Pons (tissue), 1 donor: ENCODE results near the gene DNAH12.
"Not testable (repeated sequence)": the region's sequence is repeated elsewhere in the genome, so short reads cannot be mapped to it uniquely, and the experiment has no call there.

Source experiments
- DNase-seq: peaks from one replicate; pipeline ENCODE4 v3.0.0-alpha.2; 2016; ENCODE audit warnings: low spot score

The DNAH12 gene

DNA sequence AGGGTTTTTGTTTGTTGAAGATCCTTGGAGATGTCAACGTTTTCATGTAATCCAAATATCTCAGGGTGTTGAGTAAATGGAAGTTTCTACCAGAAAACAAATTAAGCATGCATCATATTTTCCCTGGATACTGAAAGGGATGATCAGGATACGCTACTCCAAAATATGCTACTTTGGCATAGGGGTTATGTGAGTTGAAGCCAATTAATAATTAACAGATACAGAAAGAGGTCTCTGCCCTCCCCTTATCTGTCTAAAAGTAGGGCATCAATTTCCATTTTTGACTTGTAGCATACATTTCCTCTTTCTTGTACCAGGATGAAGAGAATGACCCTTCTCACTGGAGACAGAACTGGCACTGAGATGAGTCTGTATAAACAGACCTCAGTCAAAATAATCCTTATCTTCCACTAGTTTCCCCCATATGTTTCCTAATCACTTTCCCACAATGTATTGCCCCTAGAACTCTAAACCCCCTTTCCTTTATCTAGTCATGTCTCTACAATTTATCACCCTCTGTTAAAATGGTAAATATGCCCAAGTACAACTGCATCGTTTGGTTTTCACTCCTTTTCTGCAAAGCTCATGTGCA, 234.3 kb downstream of the DNAH12 start:
- no peak for DNase-seq

DNA sequence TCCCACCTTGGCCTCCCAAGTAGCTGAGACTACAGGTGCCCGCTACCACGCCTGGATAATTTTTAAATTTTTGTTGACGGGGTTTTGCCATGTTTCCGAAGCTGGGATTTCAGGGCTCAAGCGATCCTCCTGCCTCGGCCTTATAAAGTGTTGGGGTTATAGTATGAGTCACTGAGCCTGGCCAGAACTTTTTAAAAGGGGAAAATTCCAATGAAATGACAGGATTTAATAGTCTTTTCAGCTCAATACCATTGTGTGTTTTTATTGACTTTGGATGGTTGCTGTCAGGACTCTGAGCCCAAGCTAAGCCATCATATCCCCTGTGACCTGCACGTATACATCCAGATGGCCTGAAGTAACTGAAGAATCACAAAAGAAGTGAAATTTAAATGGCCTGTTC, 240.6 kb downstream of the DNAH12 start:
- not testable (repeated sequence) for DNase-seq

DNA sequence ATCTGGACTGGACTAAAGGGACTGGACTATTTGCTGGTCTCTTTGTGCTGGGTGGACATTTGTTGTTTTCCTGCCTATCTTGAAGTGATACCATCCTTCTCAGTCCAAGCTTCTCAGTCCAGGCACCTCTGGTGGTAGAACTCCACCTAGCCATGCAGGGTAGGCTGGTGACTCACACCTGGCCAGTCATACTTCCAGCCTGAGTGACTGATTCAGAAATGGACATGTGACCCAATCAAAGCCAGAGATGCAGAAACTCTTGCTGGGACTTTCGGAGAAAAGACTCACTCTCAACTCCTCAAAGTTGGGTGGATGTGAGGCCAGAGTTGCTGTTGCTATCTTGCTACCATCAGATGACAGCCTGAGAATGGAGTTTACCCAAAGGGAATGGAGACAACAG, 246.1 kb downstream of the DNAH12 start:
- no peak for DNase-seq

DNA sequence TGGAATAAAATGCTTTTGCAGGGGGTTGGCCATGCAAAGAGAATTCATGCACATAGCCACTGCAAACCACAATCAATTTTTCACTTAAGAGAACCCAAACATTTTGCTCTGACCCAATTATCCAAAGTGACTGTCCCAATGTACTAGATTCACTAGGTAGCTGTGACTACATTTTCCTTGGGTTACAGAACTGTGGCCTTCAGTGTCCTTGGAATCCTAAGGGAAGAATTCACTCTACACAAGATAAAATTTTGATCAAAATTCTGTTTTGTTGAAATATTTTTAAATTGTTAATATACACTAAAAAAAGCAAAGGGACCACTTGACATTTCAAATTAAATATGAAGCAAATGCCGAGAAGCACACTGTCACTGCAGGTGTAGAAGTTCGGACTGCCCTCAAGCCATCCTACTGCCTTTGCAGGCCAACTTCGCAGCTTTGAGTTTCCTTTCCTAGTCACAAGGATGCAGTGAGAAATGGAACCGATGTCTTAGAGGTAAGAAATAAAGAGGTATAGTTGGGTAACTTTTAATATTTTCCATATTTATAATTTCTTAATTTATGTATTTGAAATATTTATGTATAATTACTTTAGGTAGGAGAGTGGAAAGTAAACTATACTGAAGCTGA, 251.1 kb downstream of the DNAH12 start:
- no peak for DNase-seq

DNA sequence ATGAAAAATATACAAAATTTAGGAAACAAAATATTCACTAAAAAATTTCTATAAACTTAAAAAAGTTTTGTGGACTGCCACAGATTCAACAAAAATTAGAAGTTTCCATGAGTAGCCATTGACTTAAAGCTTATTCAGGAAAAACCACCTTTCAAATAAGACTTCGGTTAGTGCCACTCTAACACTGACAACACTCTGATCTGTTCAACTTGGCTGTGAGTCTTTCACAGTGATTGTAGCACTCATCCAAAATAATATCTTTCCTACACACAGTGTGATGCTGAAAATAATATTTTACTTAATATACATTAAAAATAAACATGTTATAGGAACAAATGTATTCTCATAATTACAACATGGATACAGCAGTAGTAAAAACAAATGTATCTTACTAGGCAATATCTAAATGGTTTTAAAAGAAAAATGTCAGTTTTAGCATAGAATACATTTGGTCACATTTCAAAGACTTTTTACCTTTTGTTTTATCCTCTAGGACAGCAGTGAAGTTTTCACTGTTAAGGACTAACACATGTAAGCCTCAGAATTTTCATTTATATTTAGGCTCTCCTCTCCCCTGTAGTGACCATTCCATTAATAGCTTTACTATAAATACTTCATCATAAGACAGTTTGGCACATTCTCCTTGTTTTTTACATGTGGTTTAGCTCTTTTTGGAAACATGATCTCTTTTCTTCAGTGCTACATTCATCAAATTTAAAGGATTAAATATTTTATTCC, 251.8 kb downstream of the DNAH12 start, which contains the start of gene ASB14:
Gene ASB14 (minus strand): TSS at position 527 of the 738 bp plus-strand sequence. CDS start 652 bp downstream, outside the sequence.
- no peak for DNase-seq

DNA sequence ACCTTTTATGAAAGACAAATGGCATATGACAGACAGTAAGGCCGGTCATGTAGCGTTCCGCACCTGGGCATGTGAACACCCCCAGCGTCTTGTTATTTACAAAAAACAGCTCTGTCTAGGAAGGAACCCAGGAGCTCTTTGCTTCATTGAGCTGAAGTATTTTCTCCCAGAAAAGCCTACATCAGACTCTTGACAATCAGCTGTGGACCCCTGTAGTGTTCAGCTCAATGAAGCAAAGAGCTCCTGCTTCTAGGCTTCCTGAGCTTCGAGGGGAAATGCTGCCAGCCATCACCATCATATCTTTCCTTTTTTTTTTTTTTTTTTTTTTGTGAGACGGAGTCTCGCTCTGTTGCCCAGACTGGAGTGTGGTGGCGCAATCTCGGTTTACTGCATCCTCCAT, 255.7 kb downstream of the DNAH12 start:
- no peak for DNase-seq

DNA sequence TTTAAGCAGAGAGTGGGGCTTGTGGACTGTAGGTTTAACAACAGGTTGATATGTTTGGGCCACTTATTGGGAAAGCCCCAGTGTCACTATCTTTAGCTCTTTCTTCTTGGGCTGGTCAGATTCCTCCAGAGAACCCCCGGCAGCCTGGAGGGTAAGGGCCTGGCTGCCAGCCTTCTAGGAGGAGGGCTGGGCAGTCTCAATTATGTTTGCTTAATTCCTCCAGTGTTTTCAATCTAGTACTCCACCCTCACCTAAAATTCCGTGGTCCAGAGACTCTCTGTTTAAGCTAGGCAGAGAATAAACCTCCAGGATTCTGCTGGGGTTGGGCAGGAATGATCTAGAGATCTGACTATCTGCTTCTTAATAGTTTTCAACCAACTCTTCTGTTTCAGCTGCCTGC, 256.9 kb downstream of the DNAH12 start:
- no peak for DNase-seq

DNA sequence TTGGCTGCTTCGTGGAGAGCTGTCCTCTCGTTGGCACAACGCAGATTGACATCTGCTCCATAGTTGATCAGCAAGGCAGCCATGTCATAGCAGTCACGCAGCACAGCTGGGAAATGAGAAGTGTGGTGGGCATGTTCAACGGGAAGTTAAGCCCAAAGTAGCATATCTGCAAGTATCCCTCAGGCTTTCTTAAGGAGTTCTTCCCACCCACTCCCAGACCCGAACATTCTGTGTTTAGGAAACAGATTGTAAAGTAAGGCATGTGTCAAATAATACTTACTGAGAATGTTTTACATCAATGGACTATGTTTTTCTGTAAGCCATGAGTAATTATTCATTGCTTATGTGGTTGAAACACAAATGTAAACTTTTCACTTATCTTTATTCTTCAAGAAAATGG, 260.8 kb downstream of the DNAH12 start:
- no peak for DNase-seq

DNA sequence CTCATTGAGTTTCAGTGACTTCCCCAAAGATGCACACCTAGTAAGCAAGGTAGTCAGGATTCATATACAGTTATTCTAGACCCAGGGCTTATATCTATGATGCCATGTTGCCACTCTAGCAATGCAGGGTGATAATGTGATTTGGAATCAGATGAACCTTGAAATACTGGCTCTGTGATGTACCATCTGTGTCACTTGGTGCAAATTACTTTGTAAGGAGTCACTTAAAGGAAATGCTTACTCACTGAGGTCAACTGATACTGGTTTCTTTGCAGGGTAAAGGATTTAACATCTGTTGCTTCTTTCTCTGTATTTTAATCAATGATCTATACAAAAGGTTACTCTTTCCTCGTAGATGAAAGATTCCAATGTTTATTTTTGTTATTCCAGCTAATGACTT, 262.4 kb downstream of the DNAH12 start:
- no peak for DNase-seq

DNA sequence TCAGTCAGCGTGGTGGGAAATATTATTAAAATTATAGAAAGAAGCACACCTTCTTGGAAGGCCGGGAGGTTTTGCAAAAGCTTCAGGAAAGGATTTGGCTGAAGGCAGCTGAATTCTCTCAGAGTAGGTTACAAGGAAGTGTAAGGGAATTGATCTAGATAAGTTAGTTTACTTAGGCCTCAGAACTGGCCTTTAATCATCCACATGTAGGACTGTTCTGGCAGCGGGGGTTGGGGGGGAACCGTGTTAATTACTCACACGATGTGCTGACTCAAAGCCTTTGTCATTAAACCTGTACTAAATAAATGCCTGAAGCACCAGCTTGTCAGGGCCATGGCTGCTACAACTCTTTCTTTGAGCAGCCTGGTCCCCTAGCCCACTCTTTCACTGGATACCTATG, 264.5 kb downstream of the DNAH12 start:
- DNase-seq, result no peak

DNA sequence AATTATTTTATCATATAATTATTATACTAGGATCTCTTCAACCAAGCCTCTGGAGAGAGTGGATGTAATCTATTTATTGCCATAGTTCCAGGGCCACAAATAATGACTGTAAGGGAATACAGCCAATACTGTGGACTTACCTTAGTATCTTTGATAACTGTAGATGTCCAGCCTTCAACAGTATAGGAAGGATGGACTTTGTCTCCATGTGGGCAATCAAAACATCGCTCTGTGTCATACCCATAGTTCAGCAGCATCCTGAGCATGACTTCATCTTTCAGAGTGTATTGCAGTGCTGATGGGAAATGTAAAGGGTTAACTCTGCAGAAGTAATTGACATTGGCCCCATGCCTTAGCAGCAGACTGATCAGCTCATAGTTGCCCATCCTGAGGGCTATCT, 265.9 kb downstream of the DNAH12 start:
- no peak for DNase-seq

DNA sequence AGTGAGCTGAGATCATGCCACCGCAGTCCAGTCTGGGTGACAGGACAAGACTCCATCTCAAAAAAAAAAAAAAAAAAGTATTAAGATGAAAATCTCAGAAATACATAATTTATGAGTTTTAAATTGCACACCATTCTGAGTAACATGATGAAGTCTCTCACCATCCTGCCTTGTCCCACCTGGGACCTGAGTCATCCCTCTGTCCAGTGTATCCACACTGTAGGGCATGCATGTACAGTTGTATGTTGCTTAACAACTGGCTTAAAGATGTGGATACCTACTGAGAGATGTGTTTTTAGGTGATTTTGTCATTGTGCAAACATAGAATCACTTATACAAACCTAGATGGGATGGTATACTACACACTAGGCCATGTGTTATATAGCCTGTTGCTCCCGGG, 268.8 kb downstream of the DNAH12 start:
- DNase-seq, result no peak

DNA sequence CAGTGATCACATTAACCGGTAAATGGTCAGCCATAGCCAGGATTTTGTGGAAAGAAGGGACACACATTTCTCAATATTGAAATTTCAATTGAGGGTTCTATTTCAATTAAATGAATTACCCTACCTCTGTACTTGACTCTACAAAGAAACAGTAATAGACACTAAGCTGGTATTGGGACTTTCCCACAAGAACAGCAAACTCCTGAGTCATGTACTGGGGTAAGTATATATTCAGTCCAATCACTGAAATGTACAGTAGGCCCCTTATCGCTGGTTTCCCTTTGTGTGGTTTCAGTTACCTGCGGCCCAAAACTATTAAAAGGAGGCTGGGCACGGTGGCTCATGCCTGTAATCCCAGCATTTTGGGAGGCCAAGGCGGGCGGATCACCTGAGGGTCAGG, 269.3 kb downstream of the DNAH12 start:
- no peak for DNase-seq

DNA sequence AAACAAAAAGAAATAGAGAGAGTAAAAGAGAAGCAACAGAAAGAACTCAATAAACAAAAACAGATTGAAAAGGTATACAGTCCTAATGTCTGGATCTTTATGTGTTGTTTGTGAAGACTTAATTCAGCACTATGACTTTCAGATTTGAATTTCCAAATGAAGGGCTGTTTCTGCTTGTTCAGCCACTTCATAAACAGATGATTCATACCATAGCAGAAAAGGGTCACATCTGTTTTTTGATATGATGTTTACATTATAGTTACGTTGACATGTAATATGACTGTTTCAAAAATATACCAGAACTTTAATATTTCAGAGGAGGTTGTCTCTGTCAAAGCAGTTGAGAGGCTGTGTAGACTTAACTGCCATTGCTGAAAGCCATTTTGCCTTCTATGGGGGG, 275.7 kb downstream of the DNAH12 start:
- no peak for DNase-seq

DNA sequence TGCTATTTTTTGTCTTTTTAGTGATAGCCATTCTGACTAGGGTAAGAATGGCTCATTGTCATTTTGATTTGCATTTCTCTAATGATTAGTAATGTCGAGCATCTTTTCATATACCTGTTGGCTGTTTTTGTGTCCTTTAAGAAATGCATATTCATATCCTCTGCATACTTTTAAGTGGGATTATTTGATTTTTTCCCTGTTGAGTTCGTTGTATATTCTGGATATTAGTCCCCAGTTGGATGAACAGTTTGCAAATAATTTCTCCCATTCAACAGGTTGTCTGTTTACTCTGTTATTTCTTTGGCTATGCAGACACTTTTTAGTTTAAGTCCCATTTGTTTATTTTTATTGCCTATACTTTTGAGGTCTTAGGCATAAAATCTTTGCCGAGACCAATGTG, 282.2 kb downstream of the DNAH12 start:
- DNase-seq, result no peak

DNA sequence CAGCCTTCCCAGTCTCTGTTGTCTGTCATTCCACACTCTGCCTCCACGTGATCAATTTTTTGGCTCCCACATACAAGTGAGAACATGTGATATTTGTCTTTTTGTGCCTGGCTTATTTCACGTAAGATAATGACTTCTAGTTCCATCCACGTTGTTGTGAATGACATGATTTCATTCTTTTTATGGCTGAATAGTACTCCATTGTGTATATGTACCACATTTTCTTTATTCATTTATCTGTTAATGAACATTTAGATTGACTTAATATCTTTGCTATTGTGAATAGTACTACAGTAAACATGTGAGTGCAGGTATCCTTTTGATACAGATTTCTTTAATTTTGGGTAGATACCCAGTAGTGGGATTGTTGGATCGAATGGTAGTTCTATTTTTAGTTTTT, 283.0 kb downstream of the DNAH12 start:
- DNase-seq, result no peak

DNA sequence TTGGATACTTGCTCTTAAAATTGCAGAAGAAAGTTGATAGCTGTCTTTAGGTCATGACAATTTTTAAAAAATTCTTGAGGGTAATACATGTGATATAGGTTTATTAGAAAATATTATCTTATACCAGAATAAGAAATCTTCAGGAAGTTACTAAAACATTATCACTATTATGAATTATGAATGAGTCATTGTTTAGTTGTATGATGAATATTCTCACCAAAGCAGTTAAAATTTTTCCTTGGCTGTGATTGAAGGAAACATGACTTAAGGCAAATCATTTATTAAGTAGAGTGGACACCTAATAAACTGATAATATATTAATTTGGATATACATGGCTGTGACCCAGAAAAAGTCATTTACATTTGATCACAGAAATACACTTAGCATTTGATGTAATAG, 286.5 kb downstream of the DNAH12 start:
- DNase-seq, result no peak

DNA sequence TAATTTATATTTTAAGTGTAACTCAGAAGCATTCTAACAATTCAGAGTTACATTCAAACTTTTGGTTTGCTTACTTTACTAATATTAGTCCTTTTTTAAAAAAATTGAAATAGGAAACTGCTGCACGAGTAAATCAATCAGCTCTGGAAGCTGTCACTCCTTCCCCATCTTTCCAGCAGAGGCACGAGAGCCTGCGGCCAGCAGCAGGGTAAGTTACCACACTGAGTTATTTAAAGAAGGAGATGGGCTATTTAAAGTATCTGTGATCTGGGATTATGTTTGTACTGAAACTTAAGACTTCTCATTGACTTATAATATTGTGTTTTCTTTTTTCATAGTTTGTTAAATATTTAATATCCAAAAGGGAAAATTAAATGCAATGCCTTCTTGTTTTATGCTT, 287.3 kb downstream of the DNAH12 start:
- DNase-seq, result no peak

DNA sequence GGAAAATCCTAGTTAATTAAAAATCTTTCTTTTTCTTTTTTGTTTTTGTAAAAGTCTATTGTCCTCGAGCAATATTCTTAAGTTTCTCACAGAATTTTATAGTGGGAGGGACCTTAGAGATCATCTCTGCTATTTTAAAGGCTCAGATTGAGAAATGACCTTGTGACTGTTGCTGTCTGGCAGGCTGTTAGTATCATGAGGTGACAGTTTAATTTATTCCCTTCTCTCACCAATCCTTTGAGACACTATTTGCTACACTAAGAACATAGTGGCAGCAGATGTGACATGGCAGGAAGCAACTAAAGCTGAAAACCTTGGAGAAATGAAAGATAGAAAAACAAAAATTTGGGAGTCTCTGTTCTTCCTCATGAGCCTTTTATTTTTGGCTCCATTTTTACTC, 291.7 kb downstream of the DNAH12 start:
- DNase-seq, result peak; percentile 20

DNA sequence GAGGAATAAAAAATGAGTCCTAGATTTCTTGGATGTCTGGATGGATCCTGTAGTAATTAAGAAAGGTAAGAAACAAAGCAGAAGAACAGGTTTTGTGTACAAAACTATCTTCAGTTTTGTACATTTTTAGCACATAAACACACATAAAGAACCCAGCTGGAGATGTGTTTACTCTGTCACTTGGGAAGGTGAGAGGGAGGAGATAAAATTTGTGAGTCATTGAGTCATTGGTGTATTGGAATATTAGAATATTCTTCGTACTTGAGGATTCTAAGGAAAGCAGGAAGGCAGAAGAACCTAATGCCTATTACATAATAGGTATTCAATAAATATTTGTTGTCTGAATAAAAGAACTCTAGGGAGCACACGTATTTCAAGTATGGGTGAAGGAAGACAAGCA, 299.2 kb downstream of the DNAH12 start:
- DNase-seq, result no peak
